ENCODE data around the gene GEMIN2.
A peak's percentile ranks its signal among the peaks of the same experiment; 100 is the strongest.
"Not testable (repeated sequence)": the region's sequence is repeated elsewhere in the genome, so short reads cannot be mapped to it uniquely, and the experiment has no call there.

Gene GEMIN2, protein sequence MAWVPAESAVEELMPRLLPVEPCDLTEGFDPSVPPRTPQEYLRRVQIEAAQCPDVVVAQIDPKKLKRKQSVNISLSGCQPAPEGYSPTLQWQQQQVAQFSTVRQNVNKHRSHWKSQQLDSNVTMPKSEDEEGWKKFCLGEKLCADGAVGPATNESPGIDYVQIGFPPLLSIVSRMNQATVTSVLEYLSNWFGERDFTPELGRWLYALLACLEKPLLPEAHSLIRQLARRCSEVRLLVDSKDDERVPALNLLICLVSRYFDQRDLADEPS

GRCh38 chr14:39114073-39114838 is at the start of gene GEMIN2:
Gene GEMIN2, plus strand, starts transcription at chr14:39114323. Its CDS starts 16 bp downstream, at chr14:39114339.
- DNase-seq (ENCODE audit: low read depth): peak; percentile 90

DNA sequence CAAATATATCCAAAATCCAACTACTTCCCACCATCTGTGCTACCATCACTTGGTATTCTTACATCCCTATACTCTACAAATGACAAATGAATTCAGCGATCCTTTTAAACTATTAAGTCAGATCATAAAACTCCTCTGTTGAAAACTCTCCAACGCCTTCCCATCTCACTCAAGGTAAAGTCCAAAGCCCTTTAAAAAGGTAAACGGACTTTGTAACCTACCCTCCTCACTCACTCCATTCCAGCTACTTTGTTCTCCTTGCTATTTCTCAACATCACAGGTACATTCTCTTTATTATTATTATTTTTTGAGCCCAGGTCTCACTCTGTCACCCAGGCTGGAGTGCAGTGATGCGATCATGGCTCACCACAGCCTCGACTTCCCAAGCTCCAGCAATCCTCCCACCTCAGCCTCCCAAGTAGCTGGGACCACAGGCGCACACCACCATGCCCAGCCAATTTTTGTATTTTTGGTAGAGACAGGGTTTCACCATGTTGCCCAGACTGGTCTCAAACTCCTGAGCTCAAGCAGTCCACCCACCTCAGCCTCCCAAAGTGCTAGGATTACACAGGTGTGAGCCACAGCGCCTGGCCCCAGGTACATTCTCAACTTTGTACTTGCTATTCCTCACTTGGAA is 44.8 kb upstream of the GEMIN2 start:
- not testable (repeated sequence) for DNase-seq (ENCODE audit: low read depth)

DNA sequence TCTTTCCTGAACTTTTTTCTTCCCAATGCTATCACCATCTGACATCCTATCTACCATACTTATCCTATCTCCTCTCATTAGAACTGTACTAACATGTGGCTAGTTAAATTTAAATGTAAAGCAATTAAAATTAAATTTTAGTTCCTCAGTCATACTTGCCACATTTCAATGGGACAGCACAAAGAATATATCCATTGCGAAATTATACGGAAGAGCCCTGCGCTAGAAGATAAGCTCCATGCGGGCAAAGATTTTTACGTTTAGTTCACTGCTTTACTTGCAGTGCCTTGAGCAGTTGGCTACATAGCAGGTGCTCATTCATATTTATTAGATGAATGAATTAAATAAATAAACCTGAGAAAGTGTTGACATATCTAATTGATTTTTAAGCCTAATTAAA is 44.2 kb upstream of the GEMIN2 start:
- no peak for DNase-seq (ENCODE audit: low read depth)

DNA sequence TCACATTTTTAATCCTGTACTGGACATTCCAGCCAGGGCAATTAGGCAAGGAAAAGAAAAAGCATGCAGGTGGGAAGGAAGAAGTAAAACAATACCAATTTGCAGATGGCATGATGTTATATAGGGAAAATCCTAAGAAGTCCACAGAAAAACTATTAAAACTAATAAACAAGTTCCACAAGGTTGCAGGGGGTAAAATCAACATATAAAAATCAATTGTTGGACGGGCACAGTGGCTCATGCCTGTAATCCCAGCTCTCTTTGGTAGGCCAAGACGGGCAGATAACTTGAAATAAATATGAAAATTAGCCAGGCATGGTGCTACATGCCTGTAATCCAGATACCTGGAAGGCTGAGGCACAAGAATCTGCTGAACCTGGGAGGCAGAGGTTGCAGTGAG is 43.0 kb upstream of the GEMIN2 start:
- DNase-seq (ENCODE audit: low read depth): no peak

- no peak for DNase-seq (ENCODE audit: low read depth)
Observed at GRCh38 chr14:39080886-39081285, 33.2 kb upstream of the GEMIN2 start.

- no peak for DNase-seq (ENCODE audit: low read depth)
Observed at GRCh38 chr14:39083127-39083526, 31.0 kb upstream of the GEMIN2 start.

- no peak for DNase-seq (ENCODE audit: low read depth)
Observed at GRCh38 chr14:39085933-39086332, 28.2 kb upstream of the GEMIN2 start.

- no peak for DNase-seq (ENCODE audit: low read depth)
Observed at GRCh38 chr14:39087493-39087892, 26.6 kb upstream of the GEMIN2 start.

DNA sequence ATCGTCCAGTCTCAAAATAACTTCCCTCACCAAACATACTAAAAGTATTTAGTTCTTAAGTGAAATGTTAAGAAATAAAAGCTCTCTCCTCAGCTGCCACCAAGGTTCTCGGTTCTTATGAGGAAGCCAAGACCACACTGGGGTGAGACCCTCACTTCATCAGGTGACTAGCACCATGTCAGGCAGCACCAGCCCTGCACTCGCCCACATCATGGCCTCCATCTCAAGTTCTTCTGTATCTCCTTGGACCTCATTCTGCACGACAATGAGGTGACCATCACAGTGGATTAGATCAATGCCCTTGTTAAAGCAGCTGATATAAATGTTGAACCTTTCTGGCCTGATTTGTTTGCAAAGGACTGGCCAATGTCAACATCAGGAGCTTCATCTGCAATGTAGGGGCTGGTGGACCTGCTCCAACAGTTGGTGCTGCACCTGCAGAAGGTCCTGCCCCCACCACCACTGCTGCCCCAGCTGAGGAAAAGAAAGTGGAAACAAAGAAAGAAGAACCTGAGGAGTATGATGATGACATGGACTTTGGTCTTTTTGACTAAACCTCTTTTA is 23.5 kb upstream of the GEMIN2 start:
- DNase-seq (ENCODE audit: low read depth): no peak

GRCh38 chr14:39091716-39092115 is 22.4 kb upstream of the GEMIN2 start:
- no peak for DNase-seq (ENCODE audit: low read depth)

GRCh38 chr14:39094515-39094914 is 19.6 kb upstream of the GEMIN2 start:
- no peak for DNase-seq (ENCODE audit: low read depth)

GRCh38 chr14:39097159-39097558 is 17.0 kb upstream of the GEMIN2 start:
- DNase-seq (ENCODE audit: low read depth): peak; percentile 9

DNA sequence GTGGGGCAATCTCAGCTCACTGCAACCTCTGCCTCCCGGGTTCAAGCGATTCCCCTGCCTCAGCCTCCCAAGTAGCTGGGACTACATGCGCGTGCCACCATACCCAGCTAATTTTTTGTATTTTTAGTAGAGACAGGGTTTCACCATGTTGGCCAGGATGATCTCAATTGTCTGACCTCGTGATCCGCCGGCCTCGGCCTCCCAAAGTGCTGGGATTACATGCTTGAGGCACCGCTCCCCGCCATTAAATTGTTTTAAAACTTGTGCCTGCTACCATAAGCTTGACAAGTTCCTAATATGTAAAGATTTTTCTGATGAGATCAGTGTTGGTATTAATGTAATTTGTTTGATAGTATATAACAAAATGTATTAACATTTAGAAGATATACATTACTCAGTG is 14.9 kb upstream of the GEMIN2 start:
- DNase-seq (ENCODE audit: low read depth): not testable (repeated sequence)

DNA sequence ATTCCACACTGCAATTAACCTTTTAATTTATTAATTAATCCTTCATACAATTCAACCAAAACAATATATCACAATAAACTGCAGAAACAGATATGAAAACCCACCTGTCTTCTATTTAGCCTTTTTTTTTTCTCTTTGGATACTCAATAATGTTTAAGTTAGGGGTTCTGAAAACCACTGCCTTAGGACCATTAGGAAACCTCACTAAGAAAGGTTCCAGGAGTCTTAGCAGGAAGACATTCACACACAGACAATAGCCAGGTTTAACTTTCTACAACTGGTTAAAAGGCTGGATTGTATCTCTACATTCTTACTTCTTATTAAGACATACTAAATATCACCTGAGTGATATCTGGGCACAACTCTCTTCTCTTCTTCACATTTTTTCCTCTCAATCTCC is 14.4 kb upstream of the GEMIN2 start:
- no peak for DNase-seq (ENCODE audit: low read depth)

DNA sequence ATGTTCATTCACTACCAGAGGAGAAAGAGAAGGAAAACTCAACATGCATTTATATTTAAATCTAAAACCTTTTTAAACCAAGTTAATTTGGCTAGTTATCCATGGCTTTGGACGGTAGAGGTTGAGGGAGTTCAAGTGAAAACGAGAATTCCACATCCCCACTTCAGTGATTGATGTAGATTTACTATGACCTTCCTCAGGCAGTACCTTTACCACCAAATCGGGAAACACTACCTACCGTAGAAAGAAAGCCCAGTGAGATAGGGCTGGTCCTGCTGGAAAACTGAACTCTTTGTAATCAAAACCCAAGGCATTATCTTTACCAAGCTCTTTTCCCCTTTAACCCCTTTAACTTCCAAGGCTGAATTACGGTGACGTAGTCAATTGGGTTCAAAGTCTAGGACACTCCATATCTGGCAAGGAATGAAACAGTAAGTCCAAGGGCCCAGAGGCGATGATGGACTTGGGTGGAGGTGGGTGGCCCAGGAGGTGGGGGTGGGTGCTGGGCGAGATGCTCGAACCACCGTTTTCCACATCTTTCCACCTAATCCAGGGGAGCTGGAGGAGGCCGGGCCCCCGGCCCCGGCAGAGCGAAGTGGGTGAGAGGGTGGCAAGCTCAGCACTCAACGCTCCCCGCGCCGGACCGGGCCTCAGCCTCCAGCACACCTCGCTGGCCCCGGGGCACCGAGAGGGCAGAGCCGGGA is 11.7 kb upstream of the GEMIN2 start:
- DNase-seq (ENCODE audit: low read depth): no peak

DNA sequence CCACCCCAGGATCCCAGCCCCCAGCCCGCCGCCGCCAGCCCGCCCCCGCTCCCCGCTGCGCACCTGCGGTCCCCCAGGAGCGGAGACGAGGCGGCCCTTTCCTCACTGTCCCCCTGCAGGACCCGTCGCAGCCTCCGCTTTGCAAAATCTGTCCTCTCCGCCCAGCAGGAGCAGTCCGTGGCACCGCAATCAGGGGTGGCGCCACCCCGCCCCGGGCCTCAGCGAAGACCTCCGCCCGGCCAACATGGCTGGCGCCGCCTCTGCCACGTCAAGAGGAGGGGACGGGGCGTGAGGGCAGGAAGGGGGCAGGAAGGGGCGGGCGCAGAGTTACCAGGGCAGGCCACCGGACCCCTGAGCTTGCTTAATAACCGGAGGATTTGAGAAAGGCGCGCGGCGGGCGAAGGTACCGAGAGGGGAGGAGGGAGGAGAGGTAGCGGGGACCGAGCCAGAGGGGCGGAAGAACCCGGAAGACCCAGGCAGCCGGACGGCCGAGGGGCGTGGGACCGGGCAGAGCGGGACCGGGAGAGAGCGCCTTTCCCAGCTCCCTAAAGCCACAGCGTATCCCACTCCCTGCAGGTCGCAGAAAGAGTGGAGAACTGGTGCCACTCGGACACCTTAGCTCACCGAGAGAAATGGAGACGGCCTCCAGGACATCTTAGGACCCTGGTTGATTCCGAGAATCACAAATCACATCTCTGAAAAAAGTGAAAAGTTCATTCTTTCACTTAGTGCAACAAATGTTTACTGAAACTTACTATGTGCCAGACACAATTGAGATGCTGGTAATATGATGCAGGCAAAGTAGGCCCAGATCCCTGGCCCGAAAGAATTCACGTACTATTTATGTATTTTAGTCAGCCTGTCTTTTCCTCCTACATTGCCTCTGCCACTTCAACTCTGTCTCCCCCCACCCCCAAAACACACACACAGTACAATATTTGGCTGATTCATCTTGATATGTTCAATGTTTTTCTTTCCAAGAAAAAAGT is 10.9 kb upstream of the GEMIN2 start, which contains the start of gene SEC23A:
Gene SEC23A (minus strand): TSS at position 267 of the 989 bp plus-strand sequence. CDS start 7,117 bp downstream, outside the sequence.
- DNase-seq (ENCODE audit: low read depth): peak; percentile 61

GRCh38 chr14:39104078-39104801 is 9.9 kb upstream of the GEMIN2 start:
- not testable (repeated sequence) for DNase-seq (ENCODE audit: low read depth)

GRCh38 chr14:39107591-39107996 is 6.5 kb upstream of the GEMIN2 start:
- DNase-seq (ENCODE audit: low read depth): no peak

DNA sequence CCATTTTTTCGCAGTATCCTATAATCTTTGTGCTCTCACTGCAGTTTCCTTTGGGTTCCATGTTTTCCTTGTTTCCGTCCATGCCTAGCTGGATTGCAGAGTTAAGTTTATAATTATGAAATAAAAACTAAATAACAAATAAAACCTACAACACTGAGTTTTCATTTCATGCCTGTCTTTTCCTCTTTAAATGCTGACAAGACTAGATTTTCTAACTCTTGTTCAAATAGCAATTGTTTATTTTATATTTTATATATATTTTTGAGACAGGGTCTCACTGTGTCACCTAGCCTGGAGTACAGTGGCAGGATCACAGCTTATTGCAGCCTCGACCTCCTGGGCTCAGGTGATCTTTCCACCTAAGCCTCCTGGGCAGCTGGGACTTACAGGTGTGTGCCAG is 5.3 kb upstream of the GEMIN2 start:
- no peak for DNase-seq (ENCODE audit: low read depth)
